MM.1S (cell line): Measurements from ENCODE around the gene SLC10A2.

Experiments
- DNase-seq: peaks from one replicate; pipeline ENCODE4 v3.0.0-alpha.2; 2015
- H2AFZ ChIP-seq: fragments of 300-600 bp; sonication (generic); 2 replicates; pipeline ENCODE4 v1.6.0; 2016; ENCODE audit warnings: antibody characterized with exemption, low read length
- H3F3A ChIP-seq: fragments of 300-600 bp; sonication (generic); 2 replicates; pipeline ENCODE4 v1.6.1; 2016; ENCODE audit warnings: mild to moderate bottlenecking, antibody characterized with exemption, low read length, moderate library complexity, mixed read lengths; ENCODE audit not compliant: insufficient read depth
- H3K27ac ChIP-seq: fragments of 300-600 bp; sonication (generic); 2 replicates; pipeline ENCODE4 v1.5.1; 2016; ENCODE audit warnings: mild to moderate bottlenecking, low read length
- H3K27me3 ChIP-seq: fragments of 300-600 bp; sonication (generic); replicated peaks from 2 replicates; pipeline ENCODE4 v1.6.0; 2016; ENCODE audit warnings: low read length; ENCODE audit not compliant: insufficient read depth
- H3K36me3 ChIP-seq: fragments of 300-600 bp; sonication (generic); replicated peaks from 2 replicates; pipeline ENCODE4 v1.6.1; 2016; ENCODE audit warnings: mild to moderate bottlenecking, low read length, mixed read lengths; ENCODE audit not compliant: insufficient read depth
- H3K4me1 ChIP-seq: fragments of 300-600 bp; sonication (generic); 2 replicates; pipeline ENCODE4 v1.6.1; 2016; ENCODE audit warnings: low read length, mixed read lengths
- H3K4me2 ChIP-seq: fragments of 300-600 bp; sonication (generic); 2 replicates; pipeline ENCODE4 v1.6.0; 2016; ENCODE audit warnings: low read depth, low read length
- H3K4me3 ChIP-seq: fragments of 300-600 bp; sonication (generic); 2 replicates; pipeline ENCODE4 v1.5.1; 2016; ENCODE audit warnings: low read length, mixed read lengths
- H3K79me2 ChIP-seq: fragments of 300-600 bp; sonication (generic); 2 replicates; pipeline ENCODE4 v1.6.1; 2016; ENCODE audit warnings: mixed run types, low read length, mixed read lengths
- H3K9ac ChIP-seq: fragments of 300-600 bp; sonication (generic); 2 replicates; pipeline ENCODE4 v1.6.1; 2016; ENCODE audit warnings: low read length, mixed read lengths
- H3K9me2 ChIP-seq: fragments of 300-600 bp; sonication (generic); replicated peaks from 2 replicates; pipeline ENCODE4 v1.6.1; 2016; ENCODE audit warnings: mild to moderate bottlenecking, low read length, mixed read lengths; ENCODE audit not compliant: insufficient read depth
- H3K9me3 ChIP-seq: fragments of 300-600 bp; sonication (generic); replicated peaks from 2 replicates; pipeline ENCODE4 v1.6.1; 2016; ENCODE audit warnings: mild to moderate bottlenecking, low read length, mixed read lengths; ENCODE audit not compliant: insufficient read depth
- H4K20me1 ChIP-seq: fragments of 300-600 bp; sonication (generic); 2 replicates; pipeline ENCODE4 v1.6.1; 2016; ENCODE audit warnings: mild to moderate bottlenecking, low read length, moderate library complexity, mixed read lengths; ENCODE audit not compliant: insufficient read depth
- EZH2 ChIP-seq: fragments of 300-600 bp; sonication (generic); optimal IDR thresholded peaks from 2 replicates; pipeline ENCODE3; 2017; ENCODE audit warnings: low read depth, mild to moderate bottlenecking, antibody characterized with exemption, low read length, mixed read lengths
- EZH2phosphoT487 ChIP-seq: fragments of 300-600 bp; sonication (generic); IDR thresholded peaks from 2 replicates; pipeline ENCODE4 v1.6.1; 2018; ENCODE audit warnings: antibody characterized with exemption, low read length
- TF ChIP-seq, protein P1 (sequence below): fragments of 300-600 bp; sonication (generic); IDR thresholded peaks from 2 replicates; pipeline ENCODE4 v1.5.1; 2016; ENCODE audit warnings: antibody characterized with exemption, low read length, mixed read lengths

Gene SLC10A2

DNA sequence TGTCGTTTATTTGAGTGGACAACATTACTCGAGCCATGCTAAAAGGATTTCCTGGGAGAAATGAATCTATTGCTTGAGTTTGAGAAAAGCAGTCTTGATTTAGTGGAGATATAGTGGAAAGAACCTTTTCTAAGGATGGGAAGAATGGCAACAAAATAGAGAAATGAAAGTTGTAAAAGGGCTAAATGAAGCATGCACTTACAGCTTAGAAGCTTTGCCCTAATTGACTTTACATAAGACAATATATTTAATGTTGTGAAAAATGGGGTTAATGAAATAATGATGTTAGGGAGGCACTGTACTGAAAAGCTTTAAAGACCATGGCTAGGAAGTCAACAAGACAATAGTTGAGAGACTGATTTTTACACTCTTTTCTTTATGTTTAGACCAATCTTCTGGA lies 35.4 kb downstream of the SLC10A2 start:
- no peak overlapping the region for H2AFZ ChIP-seq
- H3K4me2 ChIP-seq = no peak overlapping the region
- no peaks in the 10 kb centered on the region for H3K9me3 ChIP-seq
- H3K4me1 ChIP-seq = no peaks in the 10 kb centered on the region
- H3K4me3 ChIP-seq = no peak overlapping the region
- H3K27me3 ChIP-seq = no peaks in the 10 kb centered on the region
- H3K79me2 ChIP-seq = no peaks in the 10 kb centered on the region
- no peaks in the 10 kb centered on the region for H3F3A ChIP-seq
- TF ChIP-seq, protein P1, sequence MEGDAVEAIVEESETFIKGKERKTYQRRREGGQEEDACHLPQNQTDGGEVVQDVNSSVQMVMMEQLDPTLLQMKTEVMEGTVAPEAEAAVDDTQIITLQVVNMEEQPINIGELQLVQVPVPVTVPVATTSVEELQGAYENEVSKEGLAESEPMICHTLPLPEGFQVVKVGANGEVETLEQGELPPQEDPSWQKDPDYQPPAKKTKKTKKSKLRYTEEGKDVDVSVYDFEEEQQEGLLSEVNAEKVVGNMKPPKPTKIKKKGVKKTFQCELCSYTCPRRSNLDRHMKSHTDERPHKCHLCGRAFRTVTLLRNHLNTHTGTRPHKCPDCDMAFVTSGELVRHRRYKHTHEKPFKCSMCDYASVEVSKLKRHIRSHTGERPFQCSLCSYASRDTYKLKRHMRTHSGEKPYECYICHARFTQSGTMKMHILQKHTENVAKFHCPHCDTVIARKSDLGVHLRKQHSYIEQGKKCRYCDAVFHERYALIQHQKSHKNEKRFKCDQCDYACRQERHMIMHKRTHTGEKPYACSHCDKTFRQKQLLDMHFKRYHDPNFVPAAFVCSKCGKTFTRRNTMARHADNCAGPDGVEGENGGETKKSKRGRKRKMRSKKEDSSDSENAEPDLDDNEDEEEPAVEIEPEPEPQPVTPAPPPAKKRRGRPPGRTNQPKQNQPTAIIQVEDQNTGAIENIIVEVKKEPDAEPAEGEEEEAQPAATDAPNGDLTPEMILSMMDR = no peak
- TF ChIP-seq EZH2phosphoT487 (no peak), EZH2 (no peak)
- no peak overlapping the region for H3K27ac ChIP-seq
- H3K9ac ChIP-seq = no peak overlapping the region
- no peak for DNase-seq
- H3K9me2 ChIP-seq = no peaks in the 10 kb centered on the region
- H4K20me1 ChIP-seq = no peaks in the 10 kb centered on the region
- no peaks in the 10 kb centered on the region for H3K36me3 ChIP-seq

DNA sequence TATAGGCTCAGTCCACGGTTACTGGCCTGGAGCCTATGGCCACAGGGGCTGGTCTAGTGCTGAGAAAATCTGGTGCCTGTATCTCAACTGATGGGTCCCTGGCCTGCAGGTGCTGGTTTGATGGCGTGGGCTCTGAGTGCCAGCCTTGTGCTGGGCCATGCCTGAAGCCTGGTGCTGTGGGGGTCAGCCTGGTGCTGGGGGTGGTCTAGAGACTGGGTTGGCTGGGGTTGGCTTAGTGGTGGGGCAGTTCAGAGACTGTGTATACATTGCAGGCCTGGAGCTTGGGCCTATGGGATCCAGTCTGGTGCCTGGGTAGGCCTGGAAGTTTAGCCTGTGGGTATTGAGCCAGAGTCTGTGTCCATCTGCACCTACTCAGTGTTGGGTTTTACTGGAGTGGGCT lies 36.4 kb downstream of the SLC10A2 start:
- Histone ChIP-seq H3K36me3 (no peaks in the 10 kb centered on the region), H3K9me3 (no peaks in the 10 kb centered on the region), H3K4me2 (no peak overlapping the region), H3K9ac (no peak overlapping the region), H3F3A (no peaks in the 10 kb centered on the region), H2AFZ (no peak overlapping the region), H3K4me3 (no peak overlapping the region), H3K27me3 (no peaks in the 10 kb centered on the region), H3K79me2 (no peaks in the 10 kb centered on the region), H4K20me1 (no peaks in the 10 kb centered on the region), H3K9me2 (no peaks in the 10 kb centered on the region), H3K4me1 (no peaks in the 10 kb centered on the region), H3K27ac (no peak overlapping the region)
- no peak for DNase-seq
- TF ChIP-seq, protein P1 = no peak
- TF ChIP-seq EZH2phosphoT487 = no peak

DNA sequence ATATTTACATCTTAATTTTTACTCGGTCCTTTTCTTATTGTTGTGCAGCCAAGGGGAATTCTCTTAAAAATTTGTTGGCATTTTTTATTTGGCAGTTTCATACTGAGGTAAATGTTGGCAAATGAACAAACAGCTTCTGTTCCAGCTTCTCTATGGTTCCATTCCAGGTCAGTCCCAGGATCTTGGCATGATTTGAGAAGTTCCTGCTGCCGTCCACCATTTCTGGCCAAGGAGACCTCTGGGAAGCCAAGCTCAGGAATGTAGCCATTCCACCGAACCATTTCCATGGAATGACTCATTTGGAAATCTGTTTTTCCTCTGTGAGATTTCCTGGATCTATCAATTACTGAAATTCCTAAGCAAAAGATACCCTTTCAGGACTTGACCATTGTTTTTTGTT lies 43.9 kb downstream of the SLC10A2 start:
- Histone ChIP-seq H3K4me1 (no peaks in the 10 kb centered on the region), H3K4me2 (no peak overlapping the region), H3K79me2 (no peaks in the 10 kb centered on the region), H3K36me3 (no peaks in the 10 kb centered on the region), H2AFZ (no peak overlapping the region), H3K9me3 (no peaks in the 10 kb centered on the region), H3K27ac (no peak overlapping the region), H3F3A (no peaks in the 10 kb centered on the region), H3K9me2 (no peaks in the 10 kb centered on the region), H3K27me3 (no peaks in the 10 kb centered on the region), H3K4me3 (no peak overlapping the region), H4K20me1 (no peaks in the 10 kb centered on the region), H3K9ac (no peak overlapping the region)
- TF ChIP-seq EZH2phosphoT487 (no peak), EZH2 (no peak)
- TF ChIP-seq, protein P1 = no peak
- DNase-seq = no peak

DNA sequence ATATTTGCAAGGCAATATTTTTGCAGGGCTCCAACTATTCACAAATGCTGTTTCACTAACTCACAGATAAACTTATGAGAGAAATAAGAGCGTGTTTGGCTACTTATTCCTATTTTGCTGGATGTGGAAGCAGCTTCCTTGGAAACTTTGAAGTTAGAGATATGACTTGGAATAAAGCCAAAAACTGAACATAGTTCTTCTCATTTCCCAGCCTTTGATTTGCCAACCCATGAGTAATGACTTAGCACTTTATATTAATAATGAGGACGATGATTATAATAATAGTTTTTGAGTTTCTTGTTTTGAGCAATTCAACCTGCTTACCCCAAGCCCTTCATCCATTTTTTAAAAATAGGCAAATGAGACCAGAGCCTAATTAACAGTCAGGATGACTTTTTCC lies 47.7 kb downstream of the SLC10A2 start:
- H3K79me2 ChIP-seq = no peaks in the 10 kb centered on the region
- TF ChIP-seq EZH2phosphoT487 (no peak), EZH2 (no peak)
- TF ChIP-seq, protein P1 = no peak
- no peak overlapping the region for H2AFZ ChIP-seq
- H3K4me1 ChIP-seq = no peaks in the 10 kb centered on the region
- no peaks in the 10 kb centered on the region for H3K9me2 ChIP-seq
- no peak overlapping the region for H3K4me3 ChIP-seq
- no peaks in the 10 kb centered on the region for H3K27me3 ChIP-seq
- no peaks in the 10 kb centered on the region for H3K9me3 ChIP-seq
- H3K36me3 ChIP-seq = no peaks in the 10 kb centered on the region
- H3F3A ChIP-seq = no peaks in the 10 kb centered on the region
- no peak overlapping the region for H3K27ac ChIP-seq
- no peak overlapping the region for H3K9ac ChIP-seq
- DNase-seq = no peak
- no peak overlapping the region for H3K4me2 ChIP-seq
- no peaks in the 10 kb centered on the region for H4K20me1 ChIP-seq
